GM12892 (cell line): Measurements from ENCODE around the gene EPAS1.

ENCODE experiments used
- POLR2A ChIP-seq: IDR thresholded peaks from 2 replicates; pipeline ENCODE4 v1.6.1; 2011; ENCODE audit warnings: low read depth, low read length, control low read depth
- POLR2AphosphoS5 ChIP-seq: IDR thresholded peaks from 2 replicates; pipeline ENCODE4 v1.6.1; 2011; ENCODE audit warnings: low read depth, low read length, control low read depth
- TAF1 ChIP-seq: IDR thresholded peaks from 2 replicates; pipeline ENCODE4 v1.6.1; 2011; ENCODE audit warnings: low read depth, mild to moderate bottlenecking, control low read depth, low read length, borderline replicate concordance

DNA sequence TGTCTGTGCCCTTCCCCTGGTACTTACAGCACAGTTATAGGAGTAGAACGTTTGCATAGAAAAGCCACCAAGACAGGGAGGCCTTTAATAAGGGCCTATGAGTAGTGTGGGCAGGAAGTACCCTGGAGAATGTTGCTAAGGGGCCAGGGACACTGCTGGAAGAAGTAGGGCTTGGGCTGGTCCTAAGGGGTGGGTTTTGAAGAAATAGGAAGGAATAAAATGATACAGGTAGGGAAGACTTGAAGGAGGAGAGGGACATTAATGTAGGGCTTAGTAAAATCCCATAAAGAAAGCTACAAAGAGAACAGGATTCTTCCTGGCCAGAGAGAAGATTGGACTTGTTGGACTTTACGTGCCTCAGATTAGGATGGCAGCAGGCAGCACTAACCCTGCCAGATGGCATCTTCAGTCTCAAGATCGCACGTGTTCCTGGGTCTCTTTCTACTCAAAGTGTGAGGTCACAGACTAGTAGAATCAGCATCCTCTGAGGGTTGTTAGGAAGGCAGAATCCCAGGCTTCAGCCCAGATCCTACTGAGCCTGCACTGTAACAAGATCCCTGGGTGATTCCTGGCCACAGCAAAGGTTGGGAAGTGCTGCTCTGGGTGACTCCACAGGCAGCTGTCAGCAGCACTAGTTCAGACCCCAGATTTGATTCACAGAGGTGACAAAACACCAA lies 39.2 kb downstream of the EPAS1 start:
- TF ChIP-seq POLR2A (no peak), POLR2AphosphoS5 (no peak), TAF1 (no peak)
